HFF-Myc (cell line): Measurements from ENCODE around the gene TMBIM6.
"Not testable (repeated sequence)": the region's sequence is repeated elsewhere in the genome, so short reads cannot be mapped to it uniquely, and the experiment has no call there.

Source experiments
- DNase-seq: peaks from one replicate; pipeline ENCODE4 v3.0.0-alpha.2; 2011; ENCODE audit warnings: low read depth; ENCODE audit errors: extremely low read depth
- H3K4me3 ChIP-seq: replicated peaks from 2 replicates; pipeline ENCODE4 v1.5.1; 2011; ENCODE audit warnings: low read depth, mild to moderate bottlenecking, control low read depth, low read length
- CTCF ChIP-seq: IDR thresholded peaks from 2 replicates; pipeline ENCODE4 v1.5.1; 2012; ENCODE audit warnings: mild to moderate bottlenecking, low read depth, low read length, control low read depth; ENCODE audit errors: missing control alignments

Gene TMBIM6

DNA sequence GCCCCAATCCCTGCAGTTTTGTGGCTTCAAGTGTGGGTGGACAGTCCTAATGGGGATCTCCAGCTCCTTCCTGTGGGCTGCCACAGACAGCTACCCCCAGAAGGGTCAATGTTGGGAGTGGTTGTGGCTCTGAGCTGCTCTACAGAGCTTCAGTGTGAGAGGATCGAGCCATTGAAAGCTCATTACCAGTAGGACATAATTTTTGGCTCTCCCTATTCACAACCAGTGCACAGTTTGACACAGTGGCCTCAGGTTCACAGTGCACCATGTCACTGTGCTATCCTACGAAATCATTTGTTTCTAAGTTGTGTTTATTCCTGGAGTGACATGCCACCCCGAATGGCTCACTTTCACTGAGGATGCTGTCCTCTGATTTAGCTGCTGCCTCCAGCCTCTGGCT is 22.8 kb downstream of the TMBIM6 start:
- H3K4me3 ChIP-seq: no peak overlapping the region
- no peak for TF ChIP-seq CTCF
- DNase-seq: no peak

- DNase-seq: no peak
- TF ChIP-seq CTCF: no peak
- no peak overlapping the region for H3K4me3 ChIP-seq
Measured at GRCh38 chr12:49766115-49766455, 24.7 kb downstream of the TMBIM6 start.

DNA sequence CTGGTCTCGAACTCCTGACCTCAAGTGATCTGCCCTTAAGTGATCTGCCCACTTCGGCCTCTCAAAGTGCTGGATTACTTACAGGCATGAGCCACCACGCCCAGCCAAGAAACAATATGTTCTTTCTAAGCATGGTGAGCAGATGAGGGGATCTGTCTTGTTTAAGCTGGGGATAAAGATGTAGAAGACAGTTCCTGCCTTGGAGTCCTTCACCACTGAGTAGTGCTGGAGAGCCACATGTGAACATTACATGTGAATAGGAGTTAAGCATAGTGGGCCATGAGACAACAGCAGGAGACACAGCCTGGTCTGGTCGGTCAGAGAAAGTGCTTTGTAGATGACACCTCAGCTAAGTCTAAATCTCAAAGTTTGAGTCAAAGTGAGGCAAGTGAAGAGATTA is 26.0 kb downstream of the TMBIM6 start:
- H3K4me3 ChIP-seq: no peak overlapping the region
- TF ChIP-seq CTCF: no peak
- no peak for DNase-seq

- H3K4me3 ChIP-seq, DNase-seq: not testable (repeated sequence)
Measured at GRCh38 chr12:49773102-49773501, 31.7 kb downstream of the TMBIM6 start.

DNA sequence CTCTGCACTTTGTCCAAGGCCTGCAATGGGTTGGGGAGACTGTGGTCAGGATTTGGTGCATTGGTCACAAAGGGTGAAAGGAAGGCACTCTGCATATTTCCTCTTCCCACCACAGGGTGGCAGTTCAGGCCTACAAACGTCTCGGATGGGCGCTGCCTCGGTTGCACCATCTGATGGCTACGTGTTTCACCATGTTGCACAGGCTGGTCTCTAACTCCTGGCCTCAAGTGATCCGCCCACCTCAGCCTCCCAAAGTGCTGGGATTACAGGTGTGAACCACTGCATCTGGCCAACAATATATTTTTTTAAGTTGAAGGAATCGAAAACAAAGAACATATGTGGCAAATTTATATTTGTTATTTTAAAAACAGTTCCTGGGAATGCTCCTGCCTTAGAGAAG is 35.1 kb downstream of the TMBIM6 start:
- TF ChIP-seq CTCF: peak; percentile 70
- no peak overlapping the region for H3K4me3 ChIP-seq
- DNase-seq: no peak

DNA sequence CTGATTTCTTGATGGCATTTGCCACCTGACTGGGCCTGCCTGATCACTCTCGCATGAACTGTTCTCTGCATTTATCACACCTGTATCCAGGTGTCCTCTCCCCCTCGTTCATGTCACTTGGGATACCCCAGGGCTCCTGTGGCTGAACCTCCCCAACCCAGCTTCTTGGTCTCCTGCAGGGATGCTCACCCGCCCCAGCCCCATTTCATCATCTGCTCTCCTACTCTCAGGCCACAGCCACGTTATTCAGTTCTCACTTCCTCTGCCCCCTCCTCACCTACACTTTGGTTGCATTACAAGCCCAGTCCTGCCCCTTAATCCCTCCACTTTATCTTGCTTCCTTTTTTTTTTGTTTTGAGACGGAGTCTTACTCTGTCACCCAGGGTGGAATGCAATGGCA is 35.5 kb downstream of the TMBIM6 start:
- no peak overlapping the region for H3K4me3 ChIP-seq
- DNase-seq: no peak
- no peak for TF ChIP-seq CTCF

DNA sequence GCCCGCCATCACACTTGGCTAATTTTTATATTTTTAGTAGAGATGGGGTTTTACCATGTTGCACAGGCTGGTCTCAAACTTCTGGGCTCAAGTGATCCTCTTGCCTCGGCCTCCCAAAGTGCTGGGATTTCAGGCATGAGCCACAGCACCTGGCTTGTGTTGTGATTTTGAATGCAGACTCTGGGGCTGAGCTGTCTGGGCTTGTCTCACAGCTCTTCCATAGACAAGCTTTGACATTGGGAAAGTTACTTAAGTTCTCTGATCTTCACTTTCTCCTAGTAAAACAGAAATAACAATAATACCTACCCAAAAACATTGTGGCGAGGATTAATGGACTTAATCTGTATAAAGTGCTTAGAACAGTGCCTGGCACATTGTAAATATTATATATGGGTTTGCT is 36.0 kb downstream of the TMBIM6 start:
- H3K4me3 ChIP-seq: no peak overlapping the region
- TF ChIP-seq CTCF: no peak
- DNase-seq: no peak
